Activated CD4-positive, alpha-beta T cell treated with anti-CD3 and anti-CD28 coated beads, Interleukin-2, amount 10 ng/mL, durations not matched to agents 24 days and 14 days (primary cell): ENCODE data around the gene DIP2C. TPM values are rescaled to one million over a fixed set of nuclear protein-coding genes. Genes with fewer than 3 reads are reported as not detected.
"Not testable (repeated sequence)": the region's sequence is repeated elsewhere in the genome, so short reads cannot be mapped to it uniquely, and the experiment has no call there.

Experiments
- DNase-seq: peaks from one replicate; pipeline ENCODE4 v3.0.0; 2022
- H3K27ac Mint-ChIP-seq: one replicate; pipeline ENCODE4 v1.8.0; 2022; ENCODE audit warnings: mild to moderate bottlenecking, mixed read lengths
- H3K27me3 Mint-ChIP-seq: one replicate; pipeline ENCODE4 v1.8.0; 2022; ENCODE audit warnings: mixed read lengths
- H3K36me3 Mint-ChIP-seq: one replicate; pipeline ENCODE4 v1.8.0; 2022; ENCODE audit warnings: low read depth, mild to moderate bottlenecking, mixed read lengths
- H3K4me1 Mint-ChIP-seq: one replicate; pipeline ENCODE4 v1.8.0; 2021; ENCODE audit warnings: mixed read lengths
- H3K4me3 Mint-ChIP-seq: one replicate; pipeline ENCODE4 v1.8.0; 2022; ENCODE audit warnings: mild to moderate bottlenecking, moderate library complexity, mixed read lengths
- H3K9me3 Mint-ChIP-seq: one replicate; pipeline ENCODE4 v1.8.0; 2021; ENCODE audit warnings: mixed read lengths
- intact Hi-C: fragments of 100-400 bp; cut with micrococcal nuclease; formaldehyde crosslinking; loops from one replicate; pipeline ENCODE4 v1.15.1; 2023
- total RNA-seq: library from RNA; stranded (reverse); gene quantifications from 2 replicates; pipeline ENCODE4 v1.2.3, GENCODE V29; 2022

DIP2C gene
- total RNA-seq, 1 donor from 2014 or later = 1.4 TPM

GRCh38 chr10:600876-601659 is 88.4 kb downstream of the DIP2C start:
- DNase-seq = no peak
- Mint-ChIP-seq H3K4me3 (no peak overlapping the region), H3K4me1 (no peaks in the 10 kb centered on the region), H3K36me3 (no peaks in the 10 kb centered on the region), H3K27ac (no peak overlapping the region), H3K9me3 (no peaks in the 10 kb centered on the region), H3K27me3 (no peaks in the 10 kb centered on the region)
- intact Hi-C loops = no loop called here

DNA sequence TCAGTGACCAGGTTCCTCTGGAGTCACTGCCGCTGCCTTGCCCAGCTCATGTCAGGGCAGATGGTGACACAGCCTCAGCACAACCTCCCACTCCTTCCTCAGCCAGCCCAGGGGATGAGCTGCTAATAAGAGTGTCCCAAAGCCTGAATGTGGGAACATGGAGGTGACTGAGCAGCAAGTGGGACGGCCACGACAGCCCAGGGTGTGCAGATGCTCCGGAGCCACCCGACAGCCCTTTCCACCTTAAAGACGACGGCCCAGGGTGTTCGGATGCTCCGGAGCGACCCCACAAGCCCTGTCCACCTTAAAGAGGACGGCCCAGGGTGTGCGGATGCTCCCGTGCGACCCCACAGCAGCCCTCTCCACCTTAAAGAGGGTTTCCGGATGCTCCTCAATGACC is 89.2 kb downstream of the DIP2C start:
- no peaks in the 10 kb centered on the region for H3K27me3 Mint-ChIP-seq
- intact Hi-C loops = no loop called here
- H3K36me3 Mint-ChIP-seq = no peaks in the 10 kb centered on the region
- H3K27ac Mint-ChIP-seq = no peak overlapping the region
- H3K4me1 Mint-ChIP-seq = no peaks in the 10 kb centered on the region
- H3K4me3 Mint-ChIP-seq = no peak overlapping the region
- no peak for DNase-seq
- H3K9me3 Mint-ChIP-seq = no peaks in the 10 kb centered on the region

GRCh38 chr10:599767-600166 is 89.7 kb downstream of the DIP2C start:
- intact Hi-C loops = no loop called here
- Mint-ChIP-seq H3K27ac (no peak overlapping the region), H3K4me1 (no peaks in the 10 kb centered on the region), H3K4me3 (no peak overlapping the region), H3K36me3 (no peaks in the 10 kb centered on the region), H3K9me3 (no peaks in the 10 kb centered on the region), H3K27me3 (no peaks in the 10 kb centered on the region)
- DNase-seq = no peak

DNA sequence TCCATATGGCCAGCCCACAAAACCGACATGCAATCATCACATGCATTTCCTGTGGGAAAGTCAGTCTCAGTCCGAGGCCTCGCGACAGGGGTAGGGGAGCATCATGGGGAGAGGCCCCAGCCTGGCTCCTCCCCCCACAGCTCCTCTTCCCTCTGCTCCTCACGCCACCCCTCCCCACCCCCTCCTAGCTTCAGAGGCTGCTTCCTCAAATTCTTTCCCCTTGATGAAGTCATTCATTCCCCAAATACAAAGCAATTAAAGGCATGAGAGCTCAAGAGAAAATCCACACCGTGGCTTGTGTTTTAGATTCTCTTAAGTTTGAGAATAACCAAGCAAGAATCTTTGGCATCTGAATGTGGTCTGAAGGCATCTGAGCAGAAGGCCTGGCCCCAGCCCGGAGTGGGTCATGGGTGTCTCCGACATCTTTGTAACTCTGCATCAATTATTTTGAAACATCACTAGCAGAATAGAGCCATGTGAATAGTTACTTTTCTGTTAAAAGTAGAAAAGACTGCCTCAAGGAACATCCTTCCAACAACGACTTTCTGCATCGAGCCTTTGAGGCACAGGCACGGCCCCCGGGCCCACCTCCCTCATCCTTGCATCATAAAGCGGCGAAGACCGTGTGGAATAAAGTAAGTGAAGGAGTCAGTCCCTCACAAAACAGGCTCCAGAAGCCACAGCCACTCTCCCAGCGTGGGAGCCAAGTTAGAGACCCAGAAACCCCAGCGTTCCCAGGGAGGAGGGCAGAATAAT is 90.9 kb downstream of the DIP2C start:
- no peaks in the 10 kb centered on the region for H3K36me3 Mint-ChIP-seq
- no peaks in the 10 kb centered on the region for H3K27me3 Mint-ChIP-seq
- no peak overlapping the region for H3K27ac Mint-ChIP-seq
- H3K9me3 Mint-ChIP-seq = no peaks in the 10 kb centered on the region
- H3K4me3 Mint-ChIP-seq = no peak overlapping the region
- DNase-seq = no peak
- intact Hi-C loops = no loop called here
- no peaks in the 10 kb centered on the region for H3K4me1 Mint-ChIP-seq

DNA sequence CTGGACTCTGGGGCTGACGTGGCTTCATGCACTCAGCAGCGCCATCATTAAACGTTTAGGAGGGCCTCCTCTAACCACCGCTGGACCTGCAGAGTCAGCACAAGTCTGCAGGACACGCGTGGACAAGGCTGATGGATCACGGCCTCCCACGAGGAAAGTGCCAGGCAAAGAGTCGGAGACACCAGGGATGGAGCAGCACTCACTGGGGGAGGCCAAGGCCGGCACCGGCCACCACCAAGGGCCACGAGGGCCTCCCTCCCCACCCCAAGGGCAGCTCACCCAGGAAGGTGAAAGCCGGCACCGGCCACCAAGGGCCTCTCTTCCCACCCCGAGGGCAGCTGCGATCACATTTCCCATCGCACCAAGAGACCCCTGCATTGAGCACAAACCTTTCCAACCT is 91.5 kb downstream of the DIP2C start:
- Mint-ChIP-seq H3K4me1 (no peaks in the 10 kb centered on the region), H3K27me3 (peaks cover 2% of the 10 kb centered on the region), H3K27ac (no peak overlapping the region), H3K9me3 (no peaks in the 10 kb centered on the region), H3K4me3 (no peak overlapping the region), H3K36me3 (no peaks in the 10 kb centered on the region)
- intact Hi-C loops = no loop called here
- DNase-seq = no peak

- peaks cover 2% of the 10 kb centered on the region for H3K27me3 Mint-ChIP-seq
- intact Hi-C loops = no loop called here
- no peak overlapping the region for H3K4me3 Mint-ChIP-seq
- H3K27ac Mint-ChIP-seq = no peak overlapping the region
- no peak for DNase-seq
- no peaks in the 10 kb centered on the region for H3K9me3 Mint-ChIP-seq
- no peaks in the 10 kb centered on the region for H3K36me3 Mint-ChIP-seq
- no peaks in the 10 kb centered on the region for H3K4me1 Mint-ChIP-seq
Observed at GRCh38 chr10:596725-597345, 92.6 kb downstream of the DIP2C start.

GRCh38 chr10:596131-596530 is 93.3 kb downstream of the DIP2C start:
- H3K4me1 Mint-ChIP-seq, DNase-seq, H3K9me3 Mint-ChIP-seq, H3K36me3 Mint-ChIP-seq, H3K4me3 Mint-ChIP-seq, intact Hi-C loops, H3K27ac Mint-ChIP-seq, H3K27me3 Mint-ChIP-seq: not testable (repeated sequence)

DNA sequence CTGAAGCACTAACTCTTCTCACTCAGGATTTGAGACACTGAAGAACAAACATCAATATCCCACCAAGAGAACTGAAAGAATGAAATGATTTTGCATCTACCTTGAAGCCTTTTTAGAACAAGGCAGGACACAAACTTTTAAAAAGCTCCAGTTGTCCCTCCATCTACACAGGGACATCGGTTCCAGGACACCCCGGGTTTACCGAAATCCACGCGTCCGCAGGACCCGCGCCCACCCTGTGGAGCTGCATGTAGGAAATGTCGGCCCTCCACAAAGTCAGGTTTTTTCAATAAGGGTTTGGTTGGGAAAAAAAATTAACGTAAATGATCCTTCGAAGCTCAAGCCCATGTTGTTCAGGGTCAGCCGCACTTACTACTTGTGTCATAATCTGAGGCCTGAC is 94.0 kb downstream of the DIP2C start:
- Mint-ChIP-seq H3K9me3 (no peaks in the 10 kb centered on the region), H3K4me1 (no peaks in the 10 kb centered on the region)
- DNase-seq = no peak

GRCh38 chr10:594584-595270 is 94.7 kb downstream of the DIP2C start:
- Mint-ChIP-seq H3K36me3 (no peaks in the 10 kb centered on the region), H3K27ac (no peak overlapping the region), H3K4me3 (no peak overlapping the region), H3K27me3 (peaks cover 3% of the 10 kb centered on the region), H3K4me1 (no peaks in the 10 kb centered on the region), H3K9me3 (no peaks in the 10 kb centered on the region)
- intact Hi-C loops = no loop called here
- no peak for DNase-seq

More for the DNA sequence above, 94.0 kb downstream of the DIP2C start:
- H3K4me3 Mint-ChIP-seq = no peak overlapping the region
- intact Hi-C loops = no loop called here
- no peaks in the 10 kb centered on the region for H3K36me3 Mint-ChIP-seq
- peaks cover 3% of the 10 kb centered on the region for H3K27me3 Mint-ChIP-seq
- no peak overlapping the region for H3K27ac Mint-ChIP-seq

- DNase-seq = no peak
- no peaks in the 10 kb centered on the region for H3K4me1 Mint-ChIP-seq
- H3K36me3 Mint-ChIP-seq = no peaks in the 10 kb centered on the region
- intact Hi-C loops = no loop called here
- H3K27me3 Mint-ChIP-seq = peaks cover 3% of the 10 kb centered on the region
- no peak overlapping the region for H3K4me3 Mint-ChIP-seq
- no peak overlapping the region for H3K27ac Mint-ChIP-seq
- H3K9me3 Mint-ChIP-seq = no peaks in the 10 kb centered on the region
Observed at GRCh38 chr10:593901-594457, 95.5 kb downstream of the DIP2C start.

DNA sequence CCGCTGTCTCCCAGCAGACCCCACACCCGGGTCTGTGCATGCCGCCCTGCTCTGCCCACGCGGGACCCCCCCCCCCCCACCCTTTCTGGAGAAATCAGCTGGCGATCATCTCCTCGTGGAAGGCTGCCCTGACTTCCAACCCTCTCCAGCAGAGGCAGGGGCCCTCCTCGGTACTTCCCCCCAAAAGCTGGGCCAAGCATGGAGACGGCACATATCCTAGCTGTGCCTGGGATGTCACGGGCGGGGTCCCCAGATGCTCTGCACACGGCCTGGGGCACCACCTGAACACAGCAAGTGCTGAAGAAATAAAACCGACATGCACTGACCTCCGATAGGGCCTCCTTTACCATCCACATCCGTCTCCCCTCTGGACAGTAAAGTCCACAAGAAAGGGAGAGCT is 96.0 kb downstream of the DIP2C start:
- H3K27me3 Mint-ChIP-seq = peaks cover 3% of the 10 kb centered on the region
- DNase-seq = no peak
- intact Hi-C loops = no loop called here
- H3K36me3 Mint-ChIP-seq = no peaks in the 10 kb centered on the region
- H3K9me3 Mint-ChIP-seq = no peaks in the 10 kb centered on the region
- no peak overlapping the region for H3K27ac Mint-ChIP-seq
- H3K4me3 Mint-ChIP-seq = no peak overlapping the region
- no peaks in the 10 kb centered on the region for H3K4me1 Mint-ChIP-seq

DNA sequence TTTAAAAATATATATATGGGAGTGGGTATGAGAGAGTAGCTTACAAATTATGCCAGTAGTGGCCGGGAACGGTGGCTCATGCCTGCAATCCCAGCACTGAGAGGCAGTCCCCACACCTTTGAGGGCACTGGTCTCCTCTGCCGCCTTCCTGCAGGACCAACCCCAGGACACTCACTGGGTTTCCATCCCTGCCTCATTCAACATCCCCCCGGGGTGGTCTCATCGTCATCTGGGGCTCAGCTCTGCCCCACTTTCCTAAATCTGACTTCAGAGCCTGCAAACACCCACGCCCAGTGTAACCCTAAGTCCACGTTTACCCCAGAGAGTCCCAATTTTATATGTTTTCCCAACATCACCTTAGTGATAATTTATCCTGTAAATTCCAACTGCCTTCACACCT is 96.5 kb downstream of the DIP2C start:
- peaks cover 3% of the 10 kb centered on the region for H3K27me3 Mint-ChIP-seq
- no peak overlapping the region for H3K27ac Mint-ChIP-seq
- intact Hi-C loops = no loop called here
- DNase-seq = no peak
- no peaks in the 10 kb centered on the region for H3K36me3 Mint-ChIP-seq
- H3K4me1 Mint-ChIP-seq = no peaks in the 10 kb centered on the region
- H3K4me3 Mint-ChIP-seq = no peak overlapping the region
- H3K9me3 Mint-ChIP-seq = no peaks in the 10 kb centered on the region

- no peak overlapping the region for H3K4me3 Mint-ChIP-seq
- H3K27me3 Mint-ChIP-seq = peaks cover 3% of the 10 kb centered on the region
- intact Hi-C loops = no loop called here
- no peak for DNase-seq
- H3K36me3 Mint-ChIP-seq = no peaks in the 10 kb centered on the region
- no peak overlapping the region for H3K27ac Mint-ChIP-seq
- no peaks in the 10 kb centered on the region for H3K9me3 Mint-ChIP-seq
- H3K4me1 Mint-ChIP-seq = no peaks in the 10 kb centered on the region
Observed at GRCh38 chr10:591646-592045, 97.8 kb downstream of the DIP2C start.

GRCh38 chr10:590721-591120 is 98.7 kb downstream of the DIP2C start:
- Mint-ChIP-seq H3K9me3 (no peaks in the 10 kb centered on the region), H3K36me3 (no peaks in the 10 kb centered on the region), H3K27me3 (peaks cover 3% of the 10 kb centered on the region), H3K4me3 (no peak overlapping the region), H3K27ac (no peak overlapping the region), H3K4me1 (no peaks in the 10 kb centered on the region)
- intact Hi-C loops = no loop called here
- no peak for DNase-seq
